ENCODE results near the gene CRY2.

DNA sequence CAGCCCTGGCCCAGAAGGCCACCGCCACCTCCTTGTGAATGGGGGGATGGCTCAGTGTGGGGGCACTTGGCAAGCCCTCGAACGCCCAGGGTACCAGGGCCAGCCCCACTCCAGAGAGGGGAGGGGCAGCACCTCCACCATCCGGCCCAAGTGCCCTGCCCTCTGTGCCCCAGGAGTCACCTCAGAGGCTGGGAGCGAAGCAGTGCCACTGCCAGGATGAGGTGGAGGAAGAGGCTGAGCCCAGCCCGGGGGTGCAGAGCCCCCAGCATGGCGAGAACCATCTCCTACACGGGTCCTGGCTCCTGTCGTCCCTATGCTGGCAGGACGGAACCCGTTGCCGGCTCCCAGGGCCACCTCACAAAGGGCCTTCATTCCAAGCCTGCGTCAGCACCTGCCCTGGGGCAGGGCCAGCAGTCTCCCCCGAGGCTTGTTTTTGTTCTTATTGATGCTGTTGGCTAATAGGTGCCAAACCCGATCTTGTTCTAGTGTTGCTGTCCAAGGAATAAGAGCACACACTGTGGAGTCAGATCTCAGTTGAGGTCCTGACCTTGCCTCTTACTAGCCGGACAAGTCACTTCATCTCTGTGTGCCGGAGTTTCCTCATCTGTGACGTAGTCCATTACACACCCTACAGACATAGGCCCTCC is 59.8 kb downstream of the CRY2 start, which contains the start of gene FREY1:
- TF ChIP-seq GATA3 (IDR thresholded peaks at IDR 0.05; ENCODE audit: low read depth, low read length) (no peak), GATA2 (IDR thresholded peaks at IDR 0.05; ENCODE audit: low read depth, low read length) (no peak)

All from SH-SY5Y (cell line).